GM06990 (cell line): ENCODE measurements around the gene ACTL7A.
"Not testable (repeated sequence)": the region's sequence is repeated elsewhere in the genome, so short reads cannot be mapped to it uniquely, and the experiment has no call there.

ENCODE experiments used
- DNase-seq: peaks from one replicate; pipeline ENCODE4 v3.0.0-alpha.2; 2011; ENCODE audit not compliant: insufficient read length; ENCODE audit errors: extremely low read depth
- H3K27me3 ChIP-seq: replicated peaks from 2 replicates; pipeline ENCODE4 v1.6.0; 2011; ENCODE audit warnings: low read length; ENCODE audit not compliant: control insufficient read depth, insufficient read depth
- H3K36me3 ChIP-seq: 2 replicates; pipeline ENCODE4 v1.5.1; 2011; ENCODE audit warnings: low read length; ENCODE audit not compliant: control insufficient read depth, insufficient read depth
- H3K4me3 ChIP-seq: replicated peaks from 2 replicates; pipeline ENCODE4 v1.5.1; 2011; ENCODE audit warnings: low read depth, mild to moderate bottlenecking, control low read depth, low read length
- TF ChIP-seq, protein P1 (sequence below): IDR thresholded peaks from 2 replicates; pipeline ENCODE4 v1.5.1; 2011; ENCODE audit warnings: low read length, control low read depth, mild to moderate bottlenecking, inconsistent platforms; ENCODE audit not compliant: insufficient read depth, poor library complexity, severe bottlenecking

The ACTL7A gene

DNA sequence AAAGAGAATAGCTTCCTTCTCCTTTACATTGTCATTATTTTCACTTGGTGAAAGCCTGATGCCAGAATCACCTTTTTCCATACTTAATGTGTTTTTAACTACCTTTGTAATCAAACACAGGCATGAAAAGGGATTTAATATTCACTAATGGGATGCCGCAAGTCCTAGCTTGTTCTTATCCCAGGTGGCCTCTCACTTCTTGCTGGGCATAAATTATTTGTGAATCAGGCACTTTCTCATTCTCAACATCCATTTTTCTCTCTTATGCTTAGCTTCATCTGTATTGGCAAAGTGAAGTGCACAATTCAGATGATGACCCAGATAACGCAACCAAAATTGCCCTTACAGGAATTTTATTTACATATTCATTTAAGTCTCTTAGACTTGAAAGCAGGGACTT, 17.2 kb upstream of the ACTL7A start:
- DNase-seq, result no peak
- H3K4me3 ChIP-seq, result no peak overlapping the region
- no peaks in the 10 kb centered on the region for H3K36me3 ChIP-seq
- no peaks in the 10 kb centered on the region for H3K27me3 ChIP-seq
- TF ChIP-seq, protein P1, sequence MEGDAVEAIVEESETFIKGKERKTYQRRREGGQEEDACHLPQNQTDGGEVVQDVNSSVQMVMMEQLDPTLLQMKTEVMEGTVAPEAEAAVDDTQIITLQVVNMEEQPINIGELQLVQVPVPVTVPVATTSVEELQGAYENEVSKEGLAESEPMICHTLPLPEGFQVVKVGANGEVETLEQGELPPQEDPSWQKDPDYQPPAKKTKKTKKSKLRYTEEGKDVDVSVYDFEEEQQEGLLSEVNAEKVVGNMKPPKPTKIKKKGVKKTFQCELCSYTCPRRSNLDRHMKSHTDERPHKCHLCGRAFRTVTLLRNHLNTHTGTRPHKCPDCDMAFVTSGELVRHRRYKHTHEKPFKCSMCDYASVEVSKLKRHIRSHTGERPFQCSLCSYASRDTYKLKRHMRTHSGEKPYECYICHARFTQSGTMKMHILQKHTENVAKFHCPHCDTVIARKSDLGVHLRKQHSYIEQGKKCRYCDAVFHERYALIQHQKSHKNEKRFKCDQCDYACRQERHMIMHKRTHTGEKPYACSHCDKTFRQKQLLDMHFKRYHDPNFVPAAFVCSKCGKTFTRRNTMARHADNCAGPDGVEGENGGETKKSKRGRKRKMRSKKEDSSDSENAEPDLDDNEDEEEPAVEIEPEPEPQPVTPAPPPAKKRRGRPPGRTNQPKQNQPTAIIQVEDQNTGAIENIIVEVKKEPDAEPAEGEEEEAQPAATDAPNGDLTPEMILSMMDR, result no peak

DNA sequence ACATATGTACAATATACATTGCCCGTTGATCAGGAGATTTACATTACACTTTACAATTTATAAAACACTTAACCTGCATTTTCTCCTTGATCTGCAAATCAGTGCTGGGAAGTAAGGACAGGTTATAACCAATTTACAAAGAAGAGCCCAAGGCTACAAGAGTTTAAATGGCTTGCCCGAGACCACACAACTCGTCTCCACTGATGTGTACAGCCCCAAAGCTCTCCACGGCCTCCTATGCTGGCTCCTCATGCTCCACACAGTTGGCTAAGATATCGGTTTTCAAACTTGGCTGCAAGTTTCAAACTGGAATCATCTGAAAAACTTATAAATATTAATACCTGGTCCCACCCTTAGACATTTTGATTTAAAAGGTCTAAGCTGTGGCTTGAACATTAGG, 16.6 kb upstream of the ACTL7A start:
- Histone ChIP-seq H3K27me3 (no peaks in the 10 kb centered on the region), H3K4me3 (no peak overlapping the region), H3K36me3 (no peaks in the 10 kb centered on the region)
- DNase-seq, result no peak
- TF ChIP-seq, protein P1, result no peak

DNA sequence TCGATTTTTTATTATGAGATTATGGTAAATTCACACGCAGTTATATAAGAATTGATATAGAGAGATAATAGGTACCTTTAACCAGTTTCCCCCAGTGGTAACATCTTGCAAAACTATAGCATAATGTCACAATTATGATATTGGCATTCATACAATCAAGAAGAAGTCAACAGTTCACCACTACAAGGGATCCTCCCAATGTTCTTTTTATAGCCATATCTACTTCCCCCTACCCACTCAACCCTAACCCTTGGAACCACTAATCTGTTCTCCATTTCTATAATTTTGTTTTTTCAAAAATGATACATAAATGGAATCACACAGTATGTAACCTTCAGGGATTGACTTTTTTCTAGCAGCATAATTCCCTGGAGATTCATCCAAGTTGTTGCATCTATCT, 16.1 kb upstream of the ACTL7A start:
- H3K4me3 ChIP-seq, result no peak overlapping the region
- DNase-seq, result no peak
- TF ChIP-seq, protein P1, result no peak

DNA sequence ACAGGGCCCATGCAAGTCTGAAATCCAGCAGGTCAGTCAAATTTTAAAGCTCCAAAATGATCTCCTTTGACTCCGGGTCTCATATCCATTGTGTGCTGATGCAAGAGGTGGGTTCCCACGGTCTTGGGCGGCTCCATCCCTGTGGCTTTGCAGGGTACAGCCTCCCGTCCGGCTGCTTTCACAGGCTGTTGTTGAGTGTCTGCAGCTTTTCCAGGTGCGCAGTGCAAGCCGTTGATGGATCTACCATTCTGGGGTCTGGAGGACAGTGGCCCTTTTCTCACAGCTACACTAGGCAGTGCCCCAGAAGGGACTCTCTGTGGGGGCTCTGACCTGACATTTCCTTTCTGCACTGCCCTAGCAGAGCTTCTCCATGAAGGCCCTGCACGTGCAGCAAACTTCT, 13.8 kb upstream of the ACTL7A start:
- DNase-seq, H3K4me3 ChIP-seq, H3K27me3 ChIP-seq: not testable (repeated sequence)

More for the DNA sequence above, 16.1 kb upstream of the ACTL7A start:
- Histone ChIP-seq H3K27me3 (no peaks in the 10 kb centered on the region), H3K36me3 (no peaks in the 10 kb centered on the region)

DNA sequence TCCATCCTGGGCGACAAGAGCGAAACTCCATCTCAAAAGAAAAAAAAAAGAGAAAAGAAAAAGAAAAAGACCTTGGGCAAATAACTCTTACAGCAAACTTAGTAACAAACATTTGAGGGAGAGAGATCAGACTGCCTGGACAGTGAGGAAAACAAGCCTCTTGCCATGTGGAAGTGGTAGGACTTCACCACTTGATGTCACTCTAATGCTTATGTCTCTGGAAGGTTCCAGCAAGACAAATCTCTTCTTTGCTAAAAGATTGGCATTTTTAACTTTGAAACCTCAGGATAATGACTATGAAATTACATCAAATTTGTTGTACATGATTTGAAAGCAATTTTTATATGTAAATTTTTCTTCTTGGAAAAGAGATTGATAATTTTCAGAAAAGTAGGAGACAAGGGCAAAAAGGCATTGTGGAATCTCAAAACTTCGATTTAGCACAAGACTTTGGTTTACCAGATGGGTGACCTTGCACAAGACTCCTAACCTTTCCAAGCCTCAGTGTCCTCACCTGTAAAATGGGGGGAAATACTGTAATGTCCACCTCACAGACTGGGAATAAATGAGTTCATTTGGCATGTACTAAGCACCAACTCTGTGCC, 11.7 kb upstream of the ACTL7A start:
- no peak overlapping the region for H3K4me3 ChIP-seq
- TF ChIP-seq, protein P1, result peak; percentile 40
- no peaks in the 10 kb centered on the region for H3K27me3 ChIP-seq
- DNase-seq, result no peak
- H3K36me3 ChIP-seq, result no peaks in the 10 kb centered on the region

More for the DNA sequence above, 13.8 kb upstream of the ACTL7A start:
- not testable (repeated sequence) for H3K36me3 ChIP-seq

DNA sequence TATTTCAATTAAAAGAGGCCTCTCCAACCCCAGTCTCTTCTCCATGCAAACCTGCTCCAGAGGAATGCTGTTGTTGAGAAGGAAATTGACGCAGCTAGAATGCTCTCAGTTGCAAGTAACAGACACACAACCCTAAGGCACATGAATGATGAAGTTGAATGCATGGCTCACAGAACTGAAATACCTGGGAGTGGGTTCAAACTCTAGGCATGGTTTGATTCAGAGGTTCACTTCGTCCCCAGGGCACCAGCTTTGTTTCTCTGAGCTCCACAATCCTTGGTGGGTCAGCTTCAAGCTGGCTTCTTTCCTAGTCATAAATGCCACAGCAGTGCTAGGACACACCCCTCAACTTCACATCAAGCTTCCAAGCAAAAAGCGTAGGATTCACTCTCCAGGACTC, 10.9 kb upstream of the ACTL7A start:
- DNase-seq, result no peak
- Histone ChIP-seq H3K36me3 (no peaks in the 10 kb centered on the region), H3K27me3 (no peaks in the 10 kb centered on the region), H3K4me3 (no peak overlapping the region)
- TF ChIP-seq, protein P1, result no peak
